ENCODE data around the gene KCNN2. TPM values are rescaled to one million over a fixed set of nuclear protein-coding genes. Genes with fewer than 3 reads are reported as not detected.

KCNN2 gene
- total RNA-seq, 4 donors from 2014 or later, result 0.27 to 0.34 TPM; not detected in 2

DNA sequence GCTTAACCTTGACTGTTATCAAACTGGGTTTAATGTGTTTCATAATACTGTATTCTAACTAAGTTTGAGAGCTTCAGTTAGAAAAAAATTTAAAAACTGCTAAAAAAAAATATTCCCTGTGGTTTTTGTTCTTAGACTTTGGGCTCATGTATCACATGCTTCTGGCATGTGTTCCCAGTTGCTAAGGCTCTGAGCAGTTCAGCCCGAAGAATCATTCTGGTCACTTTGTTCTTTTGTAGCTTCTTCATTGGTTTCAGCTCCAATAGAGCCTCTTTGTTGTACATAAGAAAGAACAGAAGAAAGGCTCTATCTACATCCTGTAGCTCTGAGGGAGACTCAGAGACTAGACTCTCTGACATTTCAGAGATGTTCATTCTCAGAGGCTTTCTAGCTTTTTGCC lies 25.6 kb downstream of the KCNN2 start:
- no peaks in the 10 kb centered on the region for H3K9me3 ChIP-seq
- H3K27ac ChIP-seq, result no peak overlapping the region
- DNase-seq, result no peak
- peaks cover 0 to 3% of the 10 kb centered on the region in 2 donors for H3K4me1 ChIP-seq
- no peaks in the 10 kb centered on the region for H3K27me3 ChIP-seq
- H3K36me3 ChIP-seq, result no peaks in the 10 kb centered on the region
- H3K4me3 ChIP-seq (replicated peaks in 1 of 3), result no peak overlapping the region
- WGBS, 2 donors, result 76 to 80% methylated on average over 1 of the region's 1 CpG
- intact Hi-C loops (cut with DNase I), result no loop called here
- TF ChIP-seq, protein P1, sequence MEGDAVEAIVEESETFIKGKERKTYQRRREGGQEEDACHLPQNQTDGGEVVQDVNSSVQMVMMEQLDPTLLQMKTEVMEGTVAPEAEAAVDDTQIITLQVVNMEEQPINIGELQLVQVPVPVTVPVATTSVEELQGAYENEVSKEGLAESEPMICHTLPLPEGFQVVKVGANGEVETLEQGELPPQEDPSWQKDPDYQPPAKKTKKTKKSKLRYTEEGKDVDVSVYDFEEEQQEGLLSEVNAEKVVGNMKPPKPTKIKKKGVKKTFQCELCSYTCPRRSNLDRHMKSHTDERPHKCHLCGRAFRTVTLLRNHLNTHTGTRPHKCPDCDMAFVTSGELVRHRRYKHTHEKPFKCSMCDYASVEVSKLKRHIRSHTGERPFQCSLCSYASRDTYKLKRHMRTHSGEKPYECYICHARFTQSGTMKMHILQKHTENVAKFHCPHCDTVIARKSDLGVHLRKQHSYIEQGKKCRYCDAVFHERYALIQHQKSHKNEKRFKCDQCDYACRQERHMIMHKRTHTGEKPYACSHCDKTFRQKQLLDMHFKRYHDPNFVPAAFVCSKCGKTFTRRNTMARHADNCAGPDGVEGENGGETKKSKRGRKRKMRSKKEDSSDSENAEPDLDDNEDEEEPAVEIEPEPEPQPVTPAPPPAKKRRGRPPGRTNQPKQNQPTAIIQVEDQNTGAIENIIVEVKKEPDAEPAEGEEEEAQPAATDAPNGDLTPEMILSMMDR (IDR thresholded peaks at IDR 0.05), result no peak

DNA sequence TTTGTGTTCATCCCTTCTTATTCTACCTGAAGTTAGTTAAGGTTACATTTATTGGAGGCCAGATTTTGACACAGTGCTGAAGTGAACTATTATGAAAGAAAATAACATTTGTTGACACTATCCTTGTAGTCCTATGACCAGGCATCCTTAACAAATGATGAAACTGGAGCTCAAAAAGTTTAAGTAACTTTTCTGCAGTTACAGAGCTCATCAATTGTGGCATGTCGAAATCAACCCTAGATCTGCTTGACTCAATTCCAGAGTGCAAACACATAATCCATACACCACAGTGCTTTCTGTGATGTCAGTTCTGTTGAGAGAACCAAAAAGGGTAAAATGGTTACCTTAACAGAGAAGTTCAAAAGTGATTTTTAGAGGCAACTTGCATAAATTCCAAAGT lies 28.6 kb downstream of the KCNN2 start:
- no peaks in the 10 kb centered on the region for H3K27me3 ChIP-seq
- TF ChIP-seq, protein P1 (IDR thresholded peaks at IDR 0.05), result no peak
- TF ChIP-seq POLR2A (IDR thresholded peaks at IDR 0.05), result no peak
- no peak overlapping the region for H3K4me3 ChIP-seq (replicated peaks in 1 of 3)
- H3K27ac ChIP-seq, result no peak overlapping the region
- 88 to 97% methylated on average over 1 of the region's 1 CpG for WGBS, 2 donors
- no peak for DNase-seq
- H3K4me1 ChIP-seq, result no peaks in the 10 kb centered on the region
- H3K9me3 ChIP-seq, result no peaks in the 10 kb centered on the region
- intact Hi-C loops (cut with DNase I), result no loop called here
- no peaks in the 10 kb centered on the region for H3K36me3 ChIP-seq

DNA sequence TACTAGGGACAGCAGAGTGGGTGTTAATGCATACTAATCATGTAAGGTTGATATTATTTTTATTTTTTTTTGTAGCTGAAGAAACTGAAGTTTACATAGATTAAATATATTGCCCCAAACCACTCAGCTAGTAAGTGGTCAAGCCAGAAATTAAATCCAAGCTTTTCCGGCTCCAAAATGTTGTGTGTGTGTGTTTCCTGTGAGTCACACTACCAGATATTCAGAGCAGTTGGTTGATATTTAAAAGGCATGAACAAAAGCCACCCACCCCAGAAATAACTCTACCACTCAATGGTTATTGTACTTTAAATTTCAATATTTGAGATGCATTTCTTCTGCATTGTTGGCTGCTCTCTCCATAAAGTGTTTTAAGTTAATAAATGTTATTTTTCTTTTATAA lies 29.5 kb downstream of the KCNN2 start:
- TF ChIP-seq POLR2A (IDR thresholded peaks at IDR 0.05), result no peak
- TF ChIP-seq, protein P1 (IDR thresholded peaks at IDR 0.05), result no peak
- intact Hi-C loops (cut with DNase I), result no loop called here
- 58 to 73% methylated on average over 1 of the region's 1 CpG for WGBS, 2 donors

DNA sequence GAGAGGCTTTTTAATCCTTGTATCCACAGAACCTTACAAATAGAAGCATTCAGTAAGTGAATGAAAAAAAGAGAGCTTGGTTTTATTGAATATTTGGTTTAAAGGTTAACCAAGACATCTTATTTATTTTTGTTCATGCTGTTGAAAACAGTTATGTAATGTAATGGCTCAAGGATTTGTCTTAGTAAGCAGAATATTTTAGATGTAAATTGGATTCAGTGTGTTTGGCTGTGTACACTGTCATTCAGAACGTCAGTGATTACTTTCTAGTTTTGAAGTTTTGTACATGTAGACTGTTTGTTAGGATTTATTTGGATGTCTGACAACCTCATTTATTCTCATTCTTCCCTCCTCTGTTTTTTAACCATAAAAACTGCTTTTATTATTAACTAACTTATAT lies 31.3 kb downstream of the KCNN2 start:
- Histone ChIP-seq H3K36me3 (no peaks in the 10 kb centered on the region), H3K27me3 (no peaks in the 10 kb centered on the region), H3K9me3 (no peaks in the 10 kb centered on the region), H3K27ac (no peak overlapping the region), H3K4me1 (no peaks in the 10 kb centered on the region), H3K4me3 (replicated peaks in 1 of 3) (no peak overlapping the region)
- WGBS, 2 donors, result 58 to 62% methylated on average over 1 of the region's 1 CpG
- no peak for DNase-seq
- TF ChIP-seq POLR2A (IDR thresholded peaks at IDR 0.05), result no peak
- TF ChIP-seq, protein P1 (IDR thresholded peaks at IDR 0.05), result no peak
- intact Hi-C loops (cut with DNase I), result no loop called here

More for the DNA sequence above, 29.5 kb downstream of the KCNN2 start:
- H3K27ac ChIP-seq, result no peak overlapping the region
- H3K4me1 ChIP-seq, result no peaks in the 10 kb centered on the region
- no peaks in the 10 kb centered on the region for H3K36me3 ChIP-seq
- DNase-seq, result no peak
- H3K9me3 ChIP-seq, result no peaks in the 10 kb centered on the region
- H3K4me3 ChIP-seq (replicated peaks in 1 of 3), result no peak overlapping the region
- H3K27me3 ChIP-seq, result no peaks in the 10 kb centered on the region

DNA sequence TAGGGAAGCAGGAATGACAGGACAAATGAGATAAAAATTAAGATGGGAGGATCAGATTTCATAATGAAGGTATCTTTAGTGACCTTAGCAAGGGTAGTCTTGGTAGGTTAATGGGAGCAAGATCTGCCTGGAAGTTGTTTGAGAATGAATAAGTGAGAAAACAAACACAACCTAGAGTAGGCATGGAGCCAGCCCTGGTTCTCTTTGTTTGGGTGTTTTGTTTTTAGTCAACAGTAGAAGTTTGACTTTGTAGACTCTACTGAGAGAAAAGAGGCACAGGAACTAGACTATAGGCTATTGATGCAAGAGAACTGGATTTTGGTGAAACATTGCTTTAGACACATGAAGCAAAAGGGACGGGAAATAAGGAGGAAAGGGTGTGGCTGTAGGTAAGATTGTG lies 40.3 kb downstream of the KCNN2 start:
- TF ChIP-seq POLR2A (IDR thresholded peaks at IDR 0.05), result no peak
- TF ChIP-seq, protein P1 (IDR thresholded peaks at IDR 0.05), result no peak
- no peak overlapping the region for H3K27ac ChIP-seq
- WGBS, 2 donors, result 82 to 87% methylated on average over 1 of the region's 1 CpG

More for the DNA sequence above, 40.3 kb downstream of the KCNN2 start:
- H3K27me3 ChIP-seq, result no peaks in the 10 kb centered on the region
- intact Hi-C loops (cut with DNase I), result no loop called here
- H3K4me1 ChIP-seq, result no peaks in the 10 kb centered on the region
- H3K36me3 ChIP-seq, result no peaks in the 10 kb centered on the region
- no peak overlapping the region for H3K4me3 ChIP-seq (replicated peaks in 1 of 3)
- H3K9me3 ChIP-seq, result no peaks in the 10 kb centered on the region
- DNase-seq, result no peak
